Bronchial epithelial cell (primary cell): ENCODE results near the gene B3GAT1. TPM values are rescaled to one million over a fixed set of nuclear protein-coding genes. Genes with fewer than 3 reads are reported as not detected.

Experiments
- DNase-seq: peaks from one replicate; pipeline ENCODE4 v3.0.0-alpha.2; 2010; ENCODE audit warnings: low read depth
- FAIRE-seq: peaks from 2 replicates; lab custom pipeline; 2011; peaks lifted over from hg19 to GRCh38; lab: Jason Lieb, UNC
- H3K27me3 ChIP-seq: 2 replicates; pipeline ENCODE4 v1.5.1; 2011; ENCODE audit warnings: low read length; ENCODE audit not compliant: control insufficient read depth, insufficient read depth
- H3K36me3 ChIP-seq: 2 replicates; pipeline ENCODE4 v1.5.1; 2011; ENCODE audit warnings: low read length; ENCODE audit not compliant: control insufficient read depth, insufficient read depth
- H3K4me3 ChIP-seq: 2 replicates; pipeline ENCODE4 v1.5.1; 2011; ENCODE audit warnings: mild to moderate bottlenecking, low read depth, low read length, control low read depth
- total RNA-seq: library from RNA; depleted of rRNA; stranded (reverse); fragments of >200 nt; gene quantifications from 2 replicates; pipeline ENCODE4 v1.2.1, GENCODE V29; 2014
- TF ChIP-seq, protein P1 (sequence below): IDR thresholded peaks from 2 replicates; pipeline ENCODE4 v1.5.1; 2011; ENCODE audit warnings: mild to moderate bottlenecking, moderate library complexity, low read length, control low read depth, inconsistent platforms; ENCODE audit not compliant: insufficient read depth, severe bottlenecking

Gene B3GAT1
- total RNA-seq, 1 donor from 2014 or later = under 0.01 TPM

DNA sequence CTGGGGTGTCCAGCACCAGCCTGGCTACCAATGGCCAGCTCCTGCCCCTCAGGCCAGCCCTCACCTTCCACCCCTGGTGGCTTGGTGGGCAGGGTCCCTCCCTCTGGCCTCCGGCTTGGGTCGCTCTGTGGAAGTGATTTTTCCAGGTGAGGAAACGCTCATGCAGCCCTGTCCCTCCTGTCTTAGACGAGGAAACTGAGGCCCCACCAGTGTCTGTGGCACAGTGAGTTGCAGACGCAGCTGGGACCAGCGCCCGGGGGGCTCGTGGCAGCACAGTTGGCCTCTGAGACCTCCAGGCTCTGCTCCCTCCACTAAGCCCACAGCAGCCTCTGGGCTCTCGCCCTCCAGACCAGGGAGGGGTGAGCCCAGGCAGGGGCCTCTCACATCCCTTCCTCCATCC, 6.2 kb downstream of the B3GAT1 start:
- FAIRE-seq (no peak), DNase-seq (no peak)
- no peaks in the 10 kb centered on the region for H3K36me3 ChIP-seq
- H3K4me3 ChIP-seq = no peak overlapping the region
- peaks cover 11% of the 10 kb centered on the region for H3K27me3 ChIP-seq
- TF ChIP-seq, protein P1, sequence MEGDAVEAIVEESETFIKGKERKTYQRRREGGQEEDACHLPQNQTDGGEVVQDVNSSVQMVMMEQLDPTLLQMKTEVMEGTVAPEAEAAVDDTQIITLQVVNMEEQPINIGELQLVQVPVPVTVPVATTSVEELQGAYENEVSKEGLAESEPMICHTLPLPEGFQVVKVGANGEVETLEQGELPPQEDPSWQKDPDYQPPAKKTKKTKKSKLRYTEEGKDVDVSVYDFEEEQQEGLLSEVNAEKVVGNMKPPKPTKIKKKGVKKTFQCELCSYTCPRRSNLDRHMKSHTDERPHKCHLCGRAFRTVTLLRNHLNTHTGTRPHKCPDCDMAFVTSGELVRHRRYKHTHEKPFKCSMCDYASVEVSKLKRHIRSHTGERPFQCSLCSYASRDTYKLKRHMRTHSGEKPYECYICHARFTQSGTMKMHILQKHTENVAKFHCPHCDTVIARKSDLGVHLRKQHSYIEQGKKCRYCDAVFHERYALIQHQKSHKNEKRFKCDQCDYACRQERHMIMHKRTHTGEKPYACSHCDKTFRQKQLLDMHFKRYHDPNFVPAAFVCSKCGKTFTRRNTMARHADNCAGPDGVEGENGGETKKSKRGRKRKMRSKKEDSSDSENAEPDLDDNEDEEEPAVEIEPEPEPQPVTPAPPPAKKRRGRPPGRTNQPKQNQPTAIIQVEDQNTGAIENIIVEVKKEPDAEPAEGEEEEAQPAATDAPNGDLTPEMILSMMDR = no peak

DNA sequence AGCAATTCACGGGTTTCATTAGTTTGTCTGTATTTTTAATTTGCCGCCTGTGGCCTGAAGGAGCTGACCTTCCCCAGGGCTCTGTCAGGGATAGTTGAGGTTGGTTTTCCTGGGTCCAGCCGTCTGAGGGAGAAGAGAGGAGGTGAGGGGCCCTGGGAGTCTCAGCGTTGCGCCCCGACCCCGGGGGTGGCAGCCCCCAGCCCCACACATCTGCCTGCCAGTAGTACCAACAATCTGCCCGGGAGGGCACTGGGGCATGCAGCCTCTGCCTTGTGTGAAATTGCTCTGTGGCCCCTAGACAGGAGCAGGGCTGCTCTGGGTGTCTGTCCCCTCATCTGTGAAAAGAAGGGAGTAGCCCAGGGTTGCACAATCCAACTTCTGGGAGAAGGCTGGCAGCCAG, 6.6 kb downstream of the B3GAT1 start:
- H3K36me3 ChIP-seq = no peaks in the 10 kb centered on the region
- H3K4me3 ChIP-seq = no peak overlapping the region
- H3K27me3 ChIP-seq = peaks cover 7% of the 10 kb centered on the region
- DNase-seq (no peak), FAIRE-seq (no peak)
- TF ChIP-seq, protein P1 = no peak

DNA sequence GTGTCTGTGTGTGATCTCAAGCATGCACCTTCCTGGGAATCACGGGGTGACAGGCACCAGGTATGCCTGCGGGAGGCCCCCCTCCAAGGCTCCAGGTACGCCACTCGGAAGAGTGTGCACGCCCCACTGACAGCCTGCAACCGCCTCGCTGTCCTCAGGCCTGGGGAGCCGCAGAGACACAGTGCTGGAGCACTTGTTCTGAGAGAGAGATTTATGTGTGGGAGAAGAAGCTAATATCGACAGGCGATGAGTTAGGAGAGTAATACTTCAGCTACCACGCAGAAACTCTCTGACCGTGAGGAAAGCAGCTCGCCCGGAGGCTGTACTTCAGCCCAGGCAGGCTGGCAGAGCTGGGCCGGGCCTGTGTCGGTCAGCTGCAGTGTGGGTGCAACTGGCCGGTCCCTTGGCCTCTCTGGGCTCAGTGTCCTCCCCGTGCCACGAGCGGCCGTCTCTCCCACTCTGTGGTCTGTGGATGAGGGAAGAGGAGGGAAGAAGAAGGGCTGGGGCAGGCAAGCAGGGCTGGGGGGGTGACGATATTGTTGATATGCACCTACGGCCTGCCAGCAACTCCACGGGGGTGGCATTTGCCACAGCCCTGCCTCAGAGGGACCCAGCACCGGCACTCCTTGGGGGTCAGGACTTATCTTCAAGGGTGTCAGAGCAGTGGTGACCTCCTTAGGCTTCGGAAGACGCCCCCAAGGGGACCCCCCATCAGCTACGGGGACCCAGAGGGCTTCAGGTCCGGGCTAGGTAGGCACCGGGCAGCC, 7.3 kb downstream of the B3GAT1 start:
- no peak for DNase-seq
- TF ChIP-seq, protein P1 = no peak
- Histone ChIP-seq H3K4me3 (no peak overlapping the region), H3K36me3 (no peaks in the 10 kb centered on the region), H3K27me3 (peaks cover 3% of the 10 kb centered on the region)
- no peak for FAIRE-seq

DNA sequence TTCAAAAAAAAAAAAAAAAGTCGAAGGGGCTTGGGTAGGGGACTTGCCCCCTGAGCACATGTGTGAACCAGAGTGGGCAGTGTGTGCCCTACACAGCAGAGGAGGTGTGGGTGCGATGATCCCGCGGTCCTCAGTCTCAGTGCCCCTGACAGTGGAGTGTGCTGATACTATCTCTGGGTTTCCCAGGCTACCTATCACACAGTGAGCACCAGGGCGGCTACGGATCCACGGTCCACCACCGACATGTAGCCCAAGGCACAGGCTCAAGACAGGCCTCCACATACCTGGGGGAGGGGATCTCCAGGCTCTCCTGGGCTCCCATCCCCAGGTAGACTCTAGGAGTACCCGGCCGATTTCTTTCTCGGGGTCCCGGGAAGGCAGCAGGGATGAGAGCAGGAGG, 9.1 kb downstream of the B3GAT1 start:
- TF ChIP-seq, protein P1 = no peak
- H3K27me3 ChIP-seq = no peaks in the 10 kb centered on the region
- DNase-seq (no peak), FAIRE-seq (no peak)
- H3K36me3 ChIP-seq = no peaks in the 10 kb centered on the region
- no peak overlapping the region for H3K4me3 ChIP-seq

DNA sequence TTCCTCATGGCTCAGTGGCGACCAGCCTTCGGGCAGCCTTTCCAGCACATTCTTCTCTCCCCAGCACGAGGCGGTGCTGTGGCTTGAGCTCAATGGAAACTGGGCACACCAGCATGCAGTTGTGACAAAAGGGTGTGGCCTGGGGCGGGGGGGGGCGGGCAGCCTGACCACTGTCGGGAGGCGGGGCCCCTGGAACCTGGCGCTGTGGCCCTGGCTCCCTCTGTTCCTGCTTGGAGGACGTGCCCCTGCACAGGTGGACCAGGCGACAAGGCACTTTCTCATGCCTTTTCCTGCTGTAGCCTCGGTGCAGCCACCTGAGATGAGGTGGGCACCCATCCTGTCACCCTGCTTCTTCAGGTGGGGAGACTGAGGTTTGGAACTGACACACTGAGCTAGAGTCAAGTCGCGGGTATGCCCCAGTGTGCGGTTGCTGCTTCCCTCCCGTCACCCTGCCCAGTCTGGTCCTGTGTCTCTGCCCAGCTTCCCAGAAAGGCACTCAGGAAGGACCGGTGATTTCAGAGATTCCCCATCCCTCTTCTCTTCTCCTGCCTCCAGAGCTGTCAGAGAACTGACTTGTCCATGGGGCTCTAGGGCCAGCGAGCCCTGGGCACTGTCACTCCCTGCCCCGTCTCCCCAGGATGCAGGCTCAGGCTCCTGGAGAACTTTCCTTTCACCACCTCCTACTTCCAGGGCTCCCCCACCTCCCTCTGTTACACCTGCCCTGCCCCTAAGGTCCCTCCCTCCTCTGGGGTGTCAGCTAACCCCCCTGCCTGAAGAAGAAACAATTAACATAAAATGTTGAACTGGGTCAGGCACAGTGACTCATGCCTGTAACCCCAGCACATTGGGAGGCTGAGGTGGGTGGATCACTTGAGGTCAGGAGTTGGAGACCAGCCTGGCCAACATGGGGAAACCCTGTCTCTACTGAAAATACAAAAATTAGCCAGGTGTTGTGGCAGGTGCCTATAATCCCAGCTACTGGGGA, 9.9 kb downstream of the B3GAT1 start:
- TF ChIP-seq, protein P1 = no peak
- Histone ChIP-seq H3K4me3 (no peak overlapping the region), H3K27me3 (no peaks in the 10 kb centered on the region), H3K36me3 (no peaks in the 10 kb centered on the region)
- FAIRE-seq (no peak), DNase-seq (no peak)
